K562 (cell line): ENCODE measurements around the gene WIPF3. TPM values are rescaled to one million over a fixed set of nuclear protein-coding genes. Genes with fewer than 3 reads are reported as not detected.

Experiments used
- ATAC-seq: fragments of 200-7000 bp; cut with Tn5 transposase; 3 replicates; pipeline ENCODE4 v1.9.1; 2020; ENCODE audit warnings: moderate library complexity
- BruUV-seq: library from RNA; stranded (reverse); fragments of 400-500 nt; replicated peaks from 2 replicates; lab custom pipeline; 2021; lab: Mats Ljungman, UMichigan
- CTCF ChIA-PET: fragments of 300-600 bp; formaldehyde crosslinking; extraction: SDS; loops from one replicate; lab custom pipeline; 2021; ENCODE audit warnings: low intra/inter-chr PET ratio; lab: Yijun Ruan, JAX
- POLR2A ChIA-PET: fragments of 300-600, 350-650 bp; sonication (Branson Sonifier 250); formaldehyde crosslinking; extraction: SDS; loops from one replicate; lab custom pipeline; 2021; ENCODE audit warnings: antibody characterized with exemption, inconsistent platforms; lab: Yijun Ruan, JAX
- DNase-seq, 4 experiments: peaks; one replicate each; pipeline versions ENCODE4 v3.0.0 to v3.0.0-alpha.2; 2011 to 2018; ENCODE audit warnings: low spot score in 3 of 4, mixed read lengths in 3 of 4; ENCODE audit errors: extremely low read depth in 1 of 4
- FAIRE-seq: peaks from 2 replicates; lab custom pipeline; 2011; peaks lifted over from hg19 to GRCh38; lab: Jason Lieb, UNC
- H2AFZ ChIP-seq: 2 replicates; pipeline ENCODE4 v1.6.0; 2011; ENCODE audit warnings: low read depth, low read length, control low read depth, inconsistent platforms
- H3K27ac ChIP-seq: fragments of 200-600 bp; 3 replicates; pipeline ENCODE4 v1.8.0; 2011; ENCODE audit warnings: low read depth, mild to moderate bottlenecking, control low read depth, inconsistent platforms, low read length, moderate library complexity, mixed read lengths; ENCODE audit errors: extremely low read depth
- H3K27me3 ChIP-seq, 2 experiments: fragments of 300-600 bp in 1 of 2; 2 replicates in 1 of 2; 3 replicates in 1 of 2; pipeline versions ENCODE4 v1.6.0 to v1.8.0; 2011; ENCODE audit warnings: inconsistent platforms in 2 of 2, low read length in 2 of 2, mild to moderate bottlenecking in 1 of 2, mixed read lengths in 1 of 2, moderate library complexity in 1 of 2; ENCODE audit not compliant: control insufficient read depth in 2 of 2, insufficient read depth in 2 of 2
- H3K36me3 ChIP-seq: fragments of 300-600 bp; 3 replicates; pipeline ENCODE4 v1.8.0; 2011; ENCODE audit warnings: mild to moderate bottlenecking, low read length, inconsistent platforms; ENCODE audit not compliant: control insufficient read depth, insufficient read depth
- H3K4me1 ChIP-seq, 2 experiments: fragments of 200-600 bp in 1 of 2; replicated peaks in 1 of 2; 2 replicates in 1 of 2; 3 replicates in 1 of 2; pipeline versions ENCODE4 v1.5.1 to v1.8.0; 2011; ENCODE audit warnings: inconsistent platforms in 2 of 2, low read length in 2 of 2, mild to moderate bottlenecking in 1 of 2, mixed read lengths in 1 of 2, moderate library complexity in 1 of 2; ENCODE audit not compliant: control insufficient read depth in 2 of 2, insufficient read depth in 2 of 2
- H3K4me2 ChIP-seq: 2 replicates; pipeline ENCODE4 v1.6.1; 2011; ENCODE audit warnings: low read length, control low read depth, inconsistent platforms, mixed read lengths; ENCODE audit not compliant: insufficient read depth
- H3K4me3 ChIP-seq: fragments of 200-600 bp; sonication (generic), shearing (Covaris generic); 2 replicates; pipeline ENCODE4 v1.5.1; 2016; ENCODE audit warnings: control low read depth, inconsistent platforms
- H3K79me2 ChIP-seq: fragments of 200-600 bp; 3 replicates; pipeline ENCODE4 v1.8.0; 2011; ENCODE audit warnings: low read length, inconsistent platforms; ENCODE audit not compliant: control insufficient read depth, insufficient read depth
- H3K9ac ChIP-seq, 2 experiments: 2 replicates each; pipeline versions ENCODE4 v1.6.0 to v1.6.1; 2011; ENCODE audit warnings: low read depth in 2 of 2, low read length in 2 of 2, control low read depth in 1 of 2, inconsistent platforms in 1 of 2, mild to moderate bottlenecking in 1 of 2, mixed read lengths in 1 of 2; ENCODE audit not compliant: insufficient read depth in 1 of 2
- H3K9me1 ChIP-seq: one replicate; pipeline ENCODE4 v1.6.0; 2011; ENCODE audit warnings: inconsistent platforms, mild to moderate bottlenecking, low read length, moderate library complexity; ENCODE audit not compliant: control insufficient read depth, insufficient read depth
- H3K9me3 ChIP-seq: replicated peaks from 2 replicates; pipeline ENCODE4 v1.5.1; 2011; ENCODE audit warnings: low read depth, low read length, inconsistent platforms; ENCODE audit not compliant: control insufficient read depth, insufficient read depth
- H4K20me1 ChIP-seq: replicated peaks from 2 replicates; pipeline ENCODE4 v1.6.1; 2011; ENCODE audit warnings: low read length, inconsistent platforms, mixed read lengths; ENCODE audit not compliant: control insufficient read depth, insufficient read depth
- RBBP5 ChIP-seq: fragments of 200-600 bp; sonication (generic); IDR thresholded peaks from 2 replicates; pipeline ENCODE4 v1.6.1; 2012; ENCODE audit warnings: borderline replicate concordance, mild to moderate bottlenecking, low read length, control low read depth, inconsistent platforms; ENCODE audit not compliant: insufficient read depth, poor library complexity, severe bottlenecking
- SRF ChIP-seq, 2 experiments: fragments of 250-450, 450-650 bp in 1 of 2; sonication (Bioruptor Pico) in 1 of 2; sonication (generic) in 1 of 2; formaldehyde crosslinking; IDR thresholded peaks; 2 replicates each; pipeline versions ENCODE4 v1.5.0 to v1.5.1; 2020 to 2022; ENCODE audit warnings: mild to moderate bottlenecking in 1 of 2, missing genetic modification reagents in 1 of 2
- WGBS: fragments of 100-300 bp; shearing (Covaris generic); methylation state at CpG from one replicate; pipeline ENCODE4 v1.1.6; 2016; ENCODE audit warnings: low coverage, mixed read lengths; ENCODE audit not compliant: insufficient coverage; ENCODE audit errors: missing lambda C conversion rate; 5-methylcytosine and 5-hydroxymethylcytosine counted together
- in situ Hi-C: fragments of 300-500 bp; cut with MboI; formaldehyde crosslinking; loops from 4 replicates; pipeline ENCODE4 v1.15.0; 2018; ENCODE audit warnings: inconsistent platforms, mixed read lengths
- intact Hi-C: fragments of 100-400 bp; cut with micrococcal nuclease; formaldehyde crosslinking; loops from 2 replicates; pipeline ENCODE4 v1.14.2; 2022
- polyA plus RNA-seq, 8 experiments: library from polyadenylated mRNA; depleted of rRNA in 4 of 8; stranded (reverse) in 5 of 8; unstranded in 3 of 8; fragments of >200 nt; fragmentation: Nextera tagmentation in 2 of 8; fragmentation: Illumina TruSeq in 1 of 8; extraction: Ambion mirVana in 2 of 8; extraction: Trizol in 1 of 8; gene quantifications; 2 replicates each; pipeline versions ENCODE4 v1.2.1 to v1.2.3, GENCODE V29; 2011 to 2014; ENCODE audit warnings: inconsistent platforms in 1 of 8, missing spikeins in 1 of 8
- total RNA-seq, 7 experiments: library from RNA; depleted of rRNA in 6 of 7; stranded (reverse); fragments of >200 nt in 6 of 7; fragmentation: Illumina TruSeq in 2 of 7; extraction: Trizol in 2 of 7; gene quantifications; 2 replicates each; pipeline versions ENCODE4 v1.2.1 to v1.2.3, GENCODE V29; 2011 to 2021; ENCODE audit warnings: low replicate concordance in 1 of 7
- TF ChIP-seq, protein P1 (sequence below): fragments of 450-650 bp; IDR thresholded peaks from 2 replicates; pipeline ENCODE4 v1.6.1; 2016
- TF ChIP-seq, protein P2 (sequence below): fragments of 250-450 bp; sonication (Bioruptor Pico); IDR thresholded peaks from 2 replicates; pipeline ENCODE4 v1.4.0; 2020; ENCODE audit warnings: mild to moderate bottlenecking, moderate library complexity, borderline replicate concordance

Gene WIPF3
- total and polyA plus RNA-seq, 9 of the 15 experiments (the other 6 are each of a cell fraction or from before 2014, with no cell fraction given): 0.18 to 3.2 (median 1.7) TPM

DNA sequence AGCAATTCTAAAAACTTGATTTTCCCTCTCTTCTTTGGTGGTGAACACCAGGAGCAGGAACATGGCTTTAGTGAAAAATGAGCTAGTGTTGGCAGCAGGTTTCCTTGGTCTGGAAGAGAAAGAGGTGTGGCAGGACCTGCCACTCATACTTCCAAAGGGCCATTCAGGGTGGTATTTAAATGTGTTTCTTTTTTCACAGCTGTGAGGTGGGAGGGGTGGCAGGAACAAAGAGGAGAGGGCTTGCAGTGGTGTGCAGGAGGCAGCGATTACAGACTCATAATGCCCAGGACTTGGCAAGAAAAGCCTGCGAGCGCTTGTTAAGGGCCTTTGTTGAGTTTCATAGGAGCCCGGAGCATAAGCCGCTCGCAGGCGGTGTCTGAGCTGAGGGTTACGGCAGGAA lies 36.8 kb downstream of the WIPF3 start:
- Histone ChIP-seq H3K9me1 (no peaks in the 10 kb centered on the region), H3K4me1 (peaks cover 7 to 14% of the 10 kb centered on the region in 2 experiments; a peak in 4 of 5 replicates), H3K9ac (no peak overlapping the region), H3K9me3 (no peaks in the 10 kb centered on the region), H3K79me2 (no peaks in the 10 kb centered on the region), H3K4me2 (no peak overlapping the region), H3K36me3 (no peaks in the 10 kb centered on the region), H3K27ac (no peak overlapping the region), H3K27me3 (no peaks in the 10 kb centered on the region), H2AFZ (no peak overlapping the region), H3K4me3 (no peak overlapping the region), H4K20me1 (peaks cover 4% of the 10 kb centered on the region; the same call in 1 of the 2 replicates)
- FAIRE-seq (no peak), DNase-seq (no peak), ATAC-seq (no peak)
- WGBS: 92% methylated on average over 8 of the region's 8 CpGs
- in situ Hi-C loops (no loop called here), intact Hi-C loops (no loop called here)
- ChIA-PET POLR2A (interaction anchor here (1.2 kb wide), 1 partner anchor 49 kb away, joined by 3 read pairs; no protein-coding TSS in a partner anchor), CTCF (no interaction called here)
- TF ChIP-seq, protein P1, sequence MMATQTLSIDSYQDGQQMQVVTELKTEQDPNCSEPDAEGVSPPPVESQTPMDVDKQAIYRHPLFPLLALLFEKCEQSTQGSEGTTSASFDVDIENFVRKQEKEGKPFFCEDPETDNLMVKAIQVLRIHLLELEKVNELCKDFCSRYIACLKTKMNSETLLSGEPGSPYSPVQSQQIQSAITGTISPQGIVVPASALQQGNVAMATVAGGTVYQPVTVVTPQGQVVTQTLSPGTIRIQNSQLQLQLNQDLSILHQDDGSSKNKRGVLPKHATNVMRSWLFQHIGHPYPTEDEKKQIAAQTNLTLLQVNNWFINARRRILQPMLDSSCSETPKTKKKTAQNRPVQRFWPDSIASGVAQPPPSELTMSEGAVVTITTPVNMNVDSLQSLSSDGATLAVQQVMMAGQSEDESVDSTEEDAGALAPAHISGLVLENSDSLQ: peak; percentile 59; the same call in 1 of the 2 replicates
- TF ChIP-seq, protein P2, sequence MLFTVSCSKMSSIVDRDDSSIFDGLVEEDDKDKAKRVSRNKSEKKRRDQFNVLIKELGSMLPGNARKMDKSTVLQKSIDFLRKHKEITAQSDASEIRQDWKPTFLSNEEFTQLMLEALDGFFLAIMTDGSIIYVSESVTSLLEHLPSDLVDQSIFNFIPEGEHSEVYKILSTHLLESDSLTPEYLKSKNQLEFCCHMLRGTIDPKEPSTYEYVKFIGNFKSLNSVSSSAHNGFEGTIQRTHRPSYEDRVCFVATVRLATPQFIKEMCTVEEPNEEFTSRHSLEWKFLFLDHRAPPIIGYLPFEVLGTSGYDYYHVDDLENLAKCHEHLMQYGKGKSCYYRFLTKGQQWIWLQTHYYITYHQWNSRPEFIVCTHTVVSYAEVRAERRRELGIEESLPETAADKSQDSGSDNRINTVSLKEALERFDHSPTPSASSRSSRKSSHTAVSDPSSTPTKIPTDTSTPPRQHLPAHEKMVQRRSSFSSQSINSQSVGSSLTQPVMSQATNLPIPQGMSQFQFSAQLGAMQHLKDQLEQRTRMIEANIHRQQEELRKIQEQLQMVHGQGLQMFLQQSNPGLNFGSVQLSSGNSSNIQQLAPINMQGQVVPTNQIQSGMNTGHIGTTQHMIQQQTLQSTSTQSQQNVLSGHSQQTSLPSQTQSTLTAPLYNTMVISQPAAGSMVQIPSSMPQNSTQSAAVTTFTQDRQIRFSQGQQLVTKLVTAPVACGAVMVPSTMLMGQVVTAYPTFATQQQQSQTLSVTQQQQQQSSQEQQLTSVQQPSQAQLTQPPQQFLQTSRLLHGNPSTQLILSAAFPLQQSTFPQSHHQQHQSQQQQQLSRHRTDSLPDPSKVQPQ: no peak
- no peak for TF ChIP-seq RBBP5
- TF ChIP-seq SRF (CRISPR knock-in tag; IDR thresholded peaks at IDR 0.05): no peak
- no TSS peak for BruUV-seq
